Brain microvascular endothelial cell (primary cell): ENCODE data around the gene HACD1.

Experiments
- DNase-seq: peaks from one replicate; pipeline ENCODE4 v3.0.0-alpha.2; 2020
- H3K27ac ChIP-seq: fragments of 250-450 bp; sonication (Bioruptor Pico); 2 replicates; pipeline ENCODE4 v1.5.1; 2020; ENCODE audit warnings: mild to moderate bottlenecking, moderate library complexity
- H3K27me3 ChIP-seq: fragments of 250-450 bp; sonication (Bioruptor Pico); replicated peaks from 2 replicates; pipeline ENCODE4 v1.5.1; 2020; ENCODE audit warnings: mild to moderate bottlenecking
- H3K36me3 ChIP-seq: fragments of 250-450 bp; sonication (Bioruptor Pico); replicated peaks from 2 replicates; pipeline ENCODE4 v1.5.1; 2020; ENCODE audit warnings: mild to moderate bottlenecking
- H3K4me3 ChIP-seq: 2 replicates; pipeline ENCODE4 v1.5.1; 2011; ENCODE audit warnings: low read depth, mild to moderate bottlenecking, control low read depth, low read length, moderate library complexity
- CTCF ChIP-seq: IDR thresholded peaks from 2 replicates; pipeline ENCODE4 v1.5.1; 2011; ENCODE audit warnings: low read depth, mild to moderate bottlenecking, moderate library complexity, low read length, control low read depth, inconsistent platforms; ENCODE audit errors: missing control alignments
- in situ Hi-C: cut with HindIII; loops from 2 replicates; pipeline ENCODE4 v1.10.0; 2017; ENCODE audit warnings: low sequenced_read_pairs, low pct_ligation_motif_present

Gene HACD1, protein sequence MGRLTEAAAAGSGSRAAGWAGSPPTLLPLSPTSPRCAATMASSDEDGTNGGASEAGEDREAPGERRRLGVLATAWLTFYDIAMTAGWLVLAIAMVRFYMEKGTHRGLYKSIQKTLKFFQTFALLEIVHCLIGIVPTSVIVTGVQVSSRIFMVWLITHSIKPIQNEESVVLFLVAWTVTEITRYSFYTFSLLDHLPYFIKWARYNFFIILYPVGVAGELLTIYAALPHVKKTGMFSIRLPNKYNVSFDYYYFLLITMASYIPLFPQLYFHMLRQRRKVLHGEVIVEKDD

DNA sequence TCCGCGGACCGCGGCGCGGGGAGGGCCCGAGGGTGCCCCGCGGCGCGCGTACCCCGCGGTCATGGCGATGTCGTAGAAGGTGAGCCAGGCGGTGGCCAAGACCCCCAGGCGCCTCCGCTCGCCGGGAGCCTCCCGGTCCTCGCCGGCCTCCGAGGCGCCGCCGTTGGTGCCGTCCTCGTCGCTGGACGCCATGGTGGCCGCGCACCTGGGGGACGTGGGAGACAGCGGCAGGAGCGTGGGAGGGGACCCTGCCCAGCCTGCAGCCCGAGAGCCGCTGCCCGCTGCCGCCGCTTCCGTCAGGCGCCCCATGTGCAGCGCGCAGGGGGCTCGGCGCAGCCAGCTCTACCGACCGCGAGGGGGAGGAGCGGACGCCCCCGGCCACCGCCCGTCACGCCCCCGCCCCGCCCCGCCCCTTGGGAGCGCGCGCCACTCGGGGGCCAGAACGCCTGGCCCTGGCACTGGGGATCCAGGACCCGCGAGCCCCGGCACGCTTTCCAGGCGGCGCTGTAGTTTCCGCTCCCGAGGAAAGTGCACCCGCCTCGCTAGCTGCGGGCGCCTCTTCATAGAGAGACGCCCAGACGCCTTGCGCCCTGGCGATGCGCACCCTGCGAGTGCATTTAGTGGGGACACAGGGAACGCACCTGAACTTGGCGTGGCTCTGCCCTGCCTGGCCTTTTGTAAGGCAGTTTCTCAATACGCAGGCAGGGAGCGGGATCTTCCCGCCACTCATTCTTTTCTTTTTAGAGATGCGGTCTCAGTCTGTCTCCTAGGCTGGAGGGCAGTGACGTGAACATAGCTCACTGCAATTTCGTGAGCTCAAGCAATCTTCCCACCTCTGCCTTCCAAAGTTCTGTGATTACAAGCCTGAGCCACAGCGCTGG, at the start of gene HACD1:
Gene HACD1 (minus strand): TSS at position 344 of the 881 bp plus-strand sequence. CDS start 35 bp downstream, at position 309.
- peak within 1 kb of the TSS; percentile 40 for H3K27ac ChIP-seq
- no peaks in the 10 kb centered on the region for H3K36me3 ChIP-seq
- TF ChIP-seq CTCF = peak; percentile 41
- peak; percentile 39 for DNase-seq
- in situ Hi-C loops = no loop called here
- H3K27me3 ChIP-seq = no peaks in the 10 kb centered on the region
- H3K4me3 ChIP-seq = peak within 1 kb of the TSS; percentile 71

- Histone ChIP-seq H3K27me3 (no peaks in the 10 kb centered on the region), H3K4me3 (no peak overlapping the region), H3K27ac (peak overlapping the region; percentile 87), H3K36me3 (no peaks in the 10 kb centered on the region)
- no peak for TF ChIP-seq CTCF
- DNase-seq = peak; percentile 85
- in situ Hi-C loops = no loop called here
Measured at GRCh38 chr10:17665747-17666146, 48.6 kb upstream of the HACD1 start.

- DNase-seq = no peak
- in situ Hi-C loops = no loop called here
- Histone ChIP-seq H3K27me3 (no peaks in the 10 kb centered on the region), H3K27ac (no peak overlapping the region), H3K36me3 (no peaks in the 10 kb centered on the region), H3K4me3 (no peak overlapping the region)
- no peak for TF ChIP-seq CTCF
Measured at GRCh38 chr10:17663450-17663849, 46.3 kb upstream of the HACD1 start.

- no peak for TF ChIP-seq CTCF
- Histone ChIP-seq H3K36me3 (no peaks in the 10 kb centered on the region), H3K4me3 (no peak overlapping the region), H3K27me3 (no peaks in the 10 kb centered on the region), H3K27ac (no peak overlapping the region)
- in situ Hi-C loops = no loop called here
- DNase-seq = no peak
Measured at GRCh38 chr10:17662193-17663138, 45.3 kb upstream of the HACD1 start.

- DNase-seq = no peak
- no peak for TF ChIP-seq CTCF
Measured at GRCh38 chr10:17661510-17661909, 44.3 kb upstream of the HACD1 start.

More at GRCh38 chr10:17661510-17661909, 44.3 kb upstream of the HACD1 start:
- H3K27me3 ChIP-seq = no peaks in the 10 kb centered on the region
- no peak overlapping the region for H3K27ac ChIP-seq
- no peak overlapping the region for H3K4me3 ChIP-seq
- in situ Hi-C loops = no loop called here
- no peaks in the 10 kb centered on the region for H3K36me3 ChIP-seq
